PC-9 (cell line): ENCODE data around the gene RSPRY1. TPM values are rescaled to one million over a fixed set of nuclear protein-coding genes. Genes with fewer than 3 reads are reported as not detected.
"Not testable (repeated sequence)": the region's sequence is repeated elsewhere in the genome, so short reads cannot be mapped to it uniquely, and the experiment has no call there.

Experiments used
- BruUV-seq: library from RNA; stranded (reverse); fragments of 400-500 nt; replicated peaks from 2 replicates; lab custom pipeline; 2021; lab: Mats Ljungman, UMichigan
- CTCF ChIA-PET: fragments of 300-600 bp; sonication (Branson Sonifier 250); formaldehyde crosslinking; loops from one replicate; lab custom pipeline; 2022; ENCODE audit warnings: antibody characterized with exemption; lab: Charles Lee
- POLR2A ChIA-PET: fragments of 300-600 bp; sonication (Branson Sonifier 250); formaldehyde crosslinking; loops from one replicate; lab custom pipeline; 2022; ENCODE audit warnings: antibody characterized with exemption; ENCODE audit not compliant: unreplicated experiment; lab: Charles Lee
- DNase-seq, 2 experiments: peaks; one replicate each; pipeline versions ENCODE4 v3.0.0 to v3.0.0-alpha.2; 2015 to 2022; ENCODE audit warnings: mixed read lengths in 1 of 2
- H2AFZ ChIP-seq: fragments of 200-600 bp; sonication (generic); 2 replicates; pipeline ENCODE4 v1.8.1; 2017; ENCODE audit warnings: antibody characterized with exemption
- H3F3A ChIP-seq: fragments of 200-600 bp; sonication (generic); 2 replicates; pipeline ENCODE4 v1.8.1; 2017; ENCODE audit warnings: antibody characterized with exemption, mild to moderate bottlenecking, low read depth; ENCODE audit not compliant: insufficient read depth
- H3K27ac ChIP-seq: fragments of 200-600 bp; sonication (generic); 2 replicates; pipeline ENCODE4 v1.6.1; 2016; ENCODE audit warnings: mixed run types
- H3K27me3 ChIP-seq: fragments of 200-600 bp; sonication (generic); 2 replicates; pipeline ENCODE4 v1.6.1; 2016; ENCODE audit warnings: low read depth, mixed run types; ENCODE audit not compliant: insufficient read depth
- H3K36me3 ChIP-seq: fragments of 200-600 bp; sonication (generic); 2 replicates; pipeline ENCODE4 v1.6.1; 2016; ENCODE audit warnings: low read depth, mixed run types
- H3K4me1 ChIP-seq: fragments of 200-600 bp; sonication (generic); replicated peaks from 2 replicates; pipeline ENCODE4 v1.6.1; 2016; ENCODE audit warnings: mixed run types; ENCODE audit not compliant: insufficient read depth
- H3K4me2 ChIP-seq: fragments of 200-600 bp; sonication (generic); 2 replicates; pipeline ENCODE4 v1.6.1; 2017; ENCODE audit warnings: mixed run types
- H3K4me3 ChIP-seq: fragments of 200-600 bp; sonication (generic); 2 replicates; pipeline ENCODE4 v1.6.1; 2016; ENCODE audit warnings: mixed run types
- H3K79me2 ChIP-seq: fragments of 200-600 bp; sonication (generic); 2 replicates; pipeline ENCODE4 v1.6.1; 2017; ENCODE audit warnings: low read depth, mixed run types
- H3K9me2 ChIP-seq: fragments of 200-600 bp; sonication (generic); 2 replicates; pipeline ENCODE4 v1.8.1; 2017; ENCODE audit warnings: mild to moderate bottlenecking; ENCODE audit not compliant: insufficient read depth
- H3K9me3 ChIP-seq: fragments of 200-600 bp; sonication (generic); 2 replicates; pipeline ENCODE4 v1.8.1; 2016; ENCODE audit warnings: low read depth; ENCODE audit not compliant: insufficient read depth
- H4K20me1 ChIP-seq: fragments of 200-600 bp; sonication (generic); 2 replicates; pipeline ENCODE4 v1.8.1; 2017; ENCODE audit not compliant: insufficient read depth
- CTCF ChIP-seq: fragments of 200-600 bp; sonication (generic); conservative IDR thresholded peaks from 2 replicates; pipeline ENCODE4 v1.6.1; 2017; ENCODE audit warnings: mixed run types, antibody characterized with exemption, mild to moderate bottlenecking, moderate library complexity
- EZH2 ChIP-seq: fragments of 200-600 bp; sonication (generic); IDR thresholded peaks from 2 replicates; pipeline ENCODE4 v1.8.0; 2017; ENCODE audit warnings: antibody characterized with exemption, low read depth
- intact Hi-C: fragments of 100-400 bp; cut with micrococcal nuclease; formaldehyde crosslinking; loops from one replicate; pipeline ENCODE4 v1.10.0; 2022; ENCODE audit not compliant: unreplicated experiment
- total RNA-seq: library from RNA; stranded (reverse); gene quantifications from 2 replicates; pipeline ENCODE4 v1.2.3, GENCODE V29; 2021

RSPRY1 gene
- total RNA-seq, 1 experiment from 2014 or later, result 26.3 TPM

GRCh38 chr16:57271867-57272495, 85.9 kb downstream of the RSPRY1 start:
- Histone ChIP-seq H4K20me1 (no peaks in the 10 kb centered on the region), H3K27ac (no peak overlapping the region), H3K4me2 (no peak overlapping the region), H3K36me3 (no peaks in the 10 kb centered on the region), H3K9me2 (no peaks in the 10 kb centered on the region), H3K9me3 (no peaks in the 10 kb centered on the region), H3F3A (peaks cover 17% of the 10 kb centered on the region; the same call in 1 of the 2 replicates), H3K4me3 (no peak overlapping the region), H2AFZ (no peak overlapping the region), H3K79me2 (no peaks in the 10 kb centered on the region), H3K27me3 (no peaks in the 10 kb centered on the region), H3K4me1 (peaks cover 13% of the 10 kb centered on the region)
- TF ChIP-seq CTCF (no peak), EZH2 (no peak)
- BruUV-seq, result no TSS peak
- CTCF ChIA-PET, result no interaction called here
- POLR2A ChIA-PET, result no interaction called here
- DNase-seq, result no peak
- intact Hi-C loops, result no loop called here

- ChIA-PET CTCF (no interaction called here), POLR2A (no interaction called here)
- intact Hi-C loops, result no loop called here
- Histone ChIP-seq H2AFZ (no peak overlapping the region), H3K36me3 (no peaks in the 10 kb centered on the region), H3K27me3 (no peaks in the 10 kb centered on the region), H3F3A (peaks cover 24% of the 10 kb centered on the region), H3K9me3 (no peaks in the 10 kb centered on the region), H3K4me2 (no peak overlapping the region), H3K27ac (no peak overlapping the region), H3K4me1 (peaks cover 21% of the 10 kb centered on the region), H4K20me1 (no peaks in the 10 kb centered on the region), H3K79me2 (no peaks in the 10 kb centered on the region), H3K9me2 (no peaks in the 10 kb centered on the region), H3K4me3 (no peak overlapping the region)
- no peak for DNase-seq
- no peak for TF ChIP-seq CTCF
- no peak for TF ChIP-seq EZH2
- BruUV-seq, result no TSS peak
Measured at GRCh38 chr16:57273359-57273758, 87.2 kb downstream of the RSPRY1 start.

GRCh38 chr16:57273826-57274225, 87.7 kb downstream of the RSPRY1 start:
- Histone ChIP-seq H3K4me1 (peaks cover 26% of the 10 kb centered on the region), H3K79me2 (no peaks in the 10 kb centered on the region), H3K9me3 (no peaks in the 10 kb centered on the region), H3K9me2 (no peaks in the 10 kb centered on the region), H3K4me3 (no peak overlapping the region), H2AFZ (no peak overlapping the region), H3F3A (peaks cover 28% of the 10 kb centered on the region), H3K27ac (no peak overlapping the region), H3K27me3 (no peaks in the 10 kb centered on the region), H4K20me1 (no peaks in the 10 kb centered on the region), H3K36me3 (no peaks in the 10 kb centered on the region), H3K4me2 (no peak overlapping the region)
- intact Hi-C loops, result no loop called here
- no peak for DNase-seq
- CTCF ChIA-PET, result no interaction called here
- TF ChIP-seq CTCF (no peak), EZH2 (no peak)
- POLR2A ChIA-PET, result no interaction called here
- BruUV-seq, result no TSS peak

- H3F3A ChIP-seq, result peaks cover 49% of the 10 kb centered on the region
- intact Hi-C loops, result loop anchor here (2.0 kb wide), 1 partner anchor 25 kb away; no protein-coding TSS in a partner anchor
- DNase-seq, H3K27ac ChIP-seq, POLR2A ChIA-PET, H3K27me3 ChIP-seq, H4K20me1 ChIP-seq, H3K79me2 ChIP-seq, H3K36me3 ChIP-seq, H3K4me2 ChIP-seq, H3K9me3 ChIP-seq, H2AFZ ChIP-seq, H3K4me3 ChIP-seq, H3K9me2 ChIP-seq, BruUV-seq: not testable (repeated sequence)
- CTCF ChIA-PET, result interaction anchor here (0.6 to 0.7 kb wide), 2 partner anchors 70 to 105 kb away, joined by 3 to 10 read pairs; no protein-coding TSS in a partner anchor
- peaks cover 47% of the 10 kb centered on the region for H3K4me1 ChIP-seq
Measured at GRCh38 chr16:57275946-57276345, 89.8 kb downstream of the RSPRY1 start.
